HCT116 (cell line): ENCODE data around the gene HMCN2. TPM values are rescaled to one million over a fixed set of nuclear protein-coding genes. Genes with fewer than 3 reads are reported as not detected.

Source experiments
- ATAC-seq: fragments of 200-7000 bp; cut with Tn5 transposase; 2 replicates; pipeline ENCODE4 v1.9.1; 2020; ENCODE audit warnings: mild to moderate bottlenecking, moderate library complexity
- BruUV-seq: library from RNA; stranded (reverse); fragments of 400-500 nt; replicated peaks from 2 replicates; lab custom pipeline; 2021; lab: Mats Ljungman, UMichigan
- CTCF ChIA-PET: fragments of 300-600 bp; sonication (Branson Sonifier 250); formaldehyde crosslinking; loops from one replicate; lab custom pipeline; 2021; ENCODE audit warnings: antibody characterized with exemption; lab: Charles Lee
- POLR2A ChIA-PET: fragments of 300-600, 350-600 bp; sonication (Branson Sonifier 250); formaldehyde crosslinking; loops from one replicate; lab custom pipeline; 2021; ENCODE audit warnings: antibody characterized with exemption; lab: Charles Lee
- RAD21 ChIA-PET, 2 experiments: fragments of 300-600 bp; sonication (Branson Sonifier 250); formaldehyde crosslinking; loops; one replicate each; lab custom pipeline; 2023; ENCODE audit warnings: low total read pairs in 2 of 2; ENCODE audit not compliant: uncharacterized antibody in 2 of 2, unreplicated experiment in 2 of 2, low non-redundant PET in 1 of 2; lab: Charles Lee
- DNase-seq: peaks from one replicate; pipeline ENCODE4 v3.0.0-alpha.2; 2010; ENCODE audit warnings: low read depth, low spot score
- H2AFZ ChIP-seq: fragments of 200-600 bp; shearing (Covaris generic), sonication (generic); 2 replicates; pipeline ENCODE4 v1.6.1; 2017; ENCODE audit warnings: low read depth, mixed run types, mixed read lengths, antibody characterized with exemption, low read length; ENCODE audit not compliant: poor library complexity, severe bottlenecking
- H3K27ac ChIP-seq: 2 replicates; pipeline ENCODE4 v1.5.1; 2012; ENCODE audit warnings: low read depth, low read length
- H3K27me3 ChIP-seq: fragments of 200-600 bp; sonication (generic); 2 replicates; pipeline ENCODE4 v1.6.1; 2016; ENCODE audit warnings: mixed run types, low read length, mixed read lengths; ENCODE audit not compliant: insufficient read depth
- H3K36me3 ChIP-seq, 2 experiments: fragments of 200-500 bp in 1 of 2; fragments of 200-600 bp in 1 of 2; sonication (Bioruptor generic) in 1 of 2; sonication (generic) in 1 of 2; 2 replicates each; pipeline versions ENCODE4 v1.5.1 to v1.6.1; 2014 to 2016; ENCODE audit warnings: low read length in 2 of 2, inconsistent platforms in 1 of 2, mixed read lengths in 1 of 2, mixed run types in 1 of 2; ENCODE audit not compliant: insufficient read depth in 2 of 2, control insufficient read depth in 1 of 2
- H3K4me1 ChIP-seq, 2 experiments: fragments of 200-600 bp in 1 of 2; sonication (generic) in 1 of 2; 2 replicates each; pipeline versions ENCODE4 v1.5.1 to v1.6.1; 2012 to 2017; ENCODE audit warnings: low read length in 2 of 2, inconsistent platforms in 1 of 2, mild to moderate bottlenecking in 1 of 2, mixed read lengths in 1 of 2, mixed run types in 1 of 2, moderate library complexity in 1 of 2; ENCODE audit not compliant: insufficient read depth in 2 of 2, control insufficient read depth in 1 of 2
- H3K4me2 ChIP-seq: fragments of 200-600 bp; sonication (generic); 2 replicates; pipeline ENCODE4 v1.6.1; 2017; ENCODE audit warnings: mixed run types, low read length, mixed read lengths
- H3K4me3 ChIP-seq, 2 experiments: fragments of 200-600 bp in 1 of 2; sonication (generic) in 1 of 2; replicated peaks in 1 of 2; 2 replicates each; pipeline ENCODE4 v1.5.1; 2011 to 2016; ENCODE audit warnings: low read length in 2 of 2, control low read depth in 1 of 2, low read depth in 1 of 2, mild to moderate bottlenecking in 1 of 2, mixed read lengths in 1 of 2, mixed run types in 1 of 2
- H3K79me2 ChIP-seq: fragments of 200-600 bp; sonication (generic); 2 replicates; pipeline ENCODE4 v1.6.1; 2017; ENCODE audit warnings: mild to moderate bottlenecking, mixed run types, low read length, moderate library complexity, mixed read lengths; ENCODE audit not compliant: insufficient read depth
- H3K9ac ChIP-seq: fragments of 200-600 bp; sonication (generic); 2 replicates; pipeline ENCODE4 v1.6.1; 2016; ENCODE audit warnings: low read length, mixed read lengths
- H3K9me2 ChIP-seq: fragments of 200-600 bp; sonication (generic), shearing (Covaris generic); 2 replicates; pipeline ENCODE4 v1.6.1; 2017; ENCODE audit warnings: mixed run types, mild to moderate bottlenecking, moderate library complexity; ENCODE audit not compliant: insufficient read depth
- H3K9me3 ChIP-seq, 2 experiments: fragments of 200-500 bp in 1 of 2; fragments of 200-600 bp in 1 of 2; sonication (Bioruptor generic) in 1 of 2; sonication (generic) in 1 of 2; 2 replicates each; pipeline ENCODE4 v1.6.1; 2014 to 2017; ENCODE audit warnings: low read length in 2 of 2, mixed read lengths in 2 of 2, inconsistent platforms in 1 of 2, low read depth in 1 of 2, mild to moderate bottlenecking in 1 of 2, mixed run types in 1 of 2, moderate library complexity in 1 of 2; ENCODE audit not compliant: control insufficient read depth in 1 of 2, insufficient read depth in 1 of 2
- H4K20me1 ChIP-seq: fragments of 200-600 bp; sonication (generic), shearing (Covaris generic); 2 replicates; pipeline ENCODE4 v1.6.1; 2017; ENCODE audit warnings: mixed run types, mild to moderate bottlenecking, moderate library complexity; ENCODE audit not compliant: insufficient read depth
- CBX3 ChIP-seq: IDR thresholded peaks from 2 replicates; pipeline ENCODE4 v1.6.1; 2012; ENCODE audit warnings: low read depth
- EZH2 ChIP-seq: fragments of 200-600 bp; sonication (generic); IDR thresholded peaks from 2 replicates; pipeline ENCODE4 v1.6.1; 2017; ENCODE audit warnings: antibody characterized with exemption, mixed run types
- JUND ChIP-seq: IDR thresholded peaks from 2 replicates; pipeline ENCODE4 v1.6.1; 2012
- POLR2A ChIP-seq: IDR thresholded peaks from 2 replicates; pipeline ENCODE4 v1.7.0; 2011; ENCODE audit warnings: borderline replicate concordance; ENCODE audit not compliant: insufficient read depth, insufficient read length; ENCODE audit errors: extremely low read depth
- SP1 ChIP-seq: IDR thresholded peaks from 2 replicates; pipeline ENCODE4 v1.6.1; 2012; ENCODE audit warnings: low read depth
- SRF ChIP-seq: IDR thresholded peaks from 2 replicates; pipeline ENCODE4 v1.6.1; 2012; ENCODE audit warnings: low read depth
- YY1 ChIP-seq: IDR thresholded peaks from 2 replicates; pipeline ENCODE4 v1.6.1; 2011; ENCODE audit warnings: low read length, low read depth, moderate library complexity, mild to moderate bottlenecking; ENCODE audit not compliant: insufficient replicate concordance; ENCODE audit errors: extremely low read depth
- intact Hi-C: fragments of 100-400 bp; cut with micrococcal nuclease; formaldehyde crosslinking; loops from 2 replicates; pipeline ENCODE4 v1.10.0; 2022
- total RNA-seq: library from RNA; stranded (reverse); gene quantifications from one replicate; pipeline ENCODE4 v1.2.1, GENCODE V29; 2021; ENCODE audit not compliant: unreplicated experiment
- TF ChIP-seq, protein P1 (sequence below): IDR thresholded peaks from 2 replicates; pipeline ENCODE4 v1.6.1; 2012
- TF ChIP-seq, protein P2 (sequence below): IDR thresholded peaks from 2 replicates; pipeline ENCODE4 v1.6.1; 2011; ENCODE audit warnings: mild to moderate bottlenecking, low read length, moderate library complexity; ENCODE audit not compliant: insufficient replicate concordance; ENCODE audit errors: extremely low read depth
- TF ChIP-seq, protein P3 (sequence below), 3 experiments: fragments of 200-600 bp in 1 of 3; sonication (generic) in 1 of 3; IDR thresholded peaks in 2 of 3; conservative IDR thresholded peaks in 1 of 3; 2 replicates each; pipeline ENCODE4 v1.5.1; 2012 to 2017; ENCODE audit warnings: low read depth in 2 of 3, low read length in 2 of 3, antibody characterized with exemption in 1 of 3, borderline replicate concordance in 1 of 3, control low read depth in 1 of 3, mild to moderate bottlenecking in 1 of 3, mixed read lengths in 1 of 3, mixed run types in 1 of 3, moderate library complexity in 1 of 3; ENCODE audit not compliant: insufficient read depth in 1 of 3
- TF ChIP-seq, protein P4 (sequence below): IDR thresholded peaks from 2 replicates; pipeline ENCODE4 v1.6.1; 2012; ENCODE audit warnings: low read depth

HMCN2 gene
- total RNA-seq, 1 experiment from 2014 or later = 0.22 TPM

DNA sequence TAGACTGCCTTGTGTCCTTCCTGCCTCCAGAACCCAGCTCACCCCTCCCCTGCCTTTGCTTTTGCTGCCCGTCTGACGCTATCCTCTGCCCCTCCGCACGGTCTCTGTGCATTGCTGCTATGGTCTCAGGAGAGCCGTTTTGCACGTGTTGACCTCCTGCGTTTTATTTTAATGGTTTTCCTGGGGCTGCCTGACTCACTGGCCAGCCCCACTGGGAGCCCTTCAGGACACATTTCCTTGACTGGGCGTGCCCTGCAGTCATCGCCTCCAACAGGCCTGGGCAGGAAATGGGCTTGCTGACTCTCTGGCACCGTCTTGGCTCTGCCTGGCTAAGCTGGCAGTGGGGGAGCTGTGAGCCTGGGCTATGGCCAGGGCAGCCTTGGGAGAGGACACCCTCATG is 161.3 kb downstream of the HMCN2 start:
- Histone ChIP-seq H3K4me1 (peaks cover 13 to 19% of the 10 kb centered on the region in 2 experiments), H4K20me1 (no peaks in the 10 kb centered on the region), H3K27ac (peak overlapping the region; percentile 13; the same call in 1 of the 2 replicates), H3K9me3 (no peaks in the 10 kb centered on the region), H3K79me2 (no peaks in the 10 kb centered on the region), H3K27me3 (no peaks in the 10 kb centered on the region), H3K36me3 (no peaks in the 10 kb centered on the region), H3K9ac (0 out of 2 replicates have a peak overlapping the region, but pooled peaks have one; percentile 16), H3K9me2 (no peaks in the 10 kb centered on the region), H2AFZ (peak overlapping the region; percentile 41), H3K4me3 (no peak overlapping the region), H3K4me2 (peak overlapping the region; percentile 54)
- DNase-seq (no peak), ATAC-seq (peak; percentile 94)
- ChIA-PET CTCF (no interaction called here), POLR2A (interaction anchor here (0.6 to 1.0 kb wide), 2 partner anchors 21 to 77 kb away, joined by 3 to 7 read pairs; no protein-coding TSS in a partner anchor), RAD21 (interaction anchor here (0.5 to 0.6 kb wide), 2 partner anchors 34 to 45 kb away, joined by 3 to 6 read pairs; no protein-coding TSS in a partner anchor)
- TF ChIP-seq, protein P1, sequence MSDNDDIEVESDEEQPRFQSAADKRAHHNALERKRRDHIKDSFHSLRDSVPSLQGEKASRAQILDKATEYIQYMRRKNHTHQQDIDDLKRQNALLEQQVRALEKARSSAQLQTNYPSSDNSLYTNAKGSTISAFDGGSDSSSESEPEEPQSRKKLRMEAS = peak; percentile 86; the same call in 1 of the 2 replicates
- TF ChIP-seq YY1 (peak; percentile 29), SRF (no peak)
- no TSS peak for BruUV-seq
- intact Hi-C loops = no loop called here

DNA sequence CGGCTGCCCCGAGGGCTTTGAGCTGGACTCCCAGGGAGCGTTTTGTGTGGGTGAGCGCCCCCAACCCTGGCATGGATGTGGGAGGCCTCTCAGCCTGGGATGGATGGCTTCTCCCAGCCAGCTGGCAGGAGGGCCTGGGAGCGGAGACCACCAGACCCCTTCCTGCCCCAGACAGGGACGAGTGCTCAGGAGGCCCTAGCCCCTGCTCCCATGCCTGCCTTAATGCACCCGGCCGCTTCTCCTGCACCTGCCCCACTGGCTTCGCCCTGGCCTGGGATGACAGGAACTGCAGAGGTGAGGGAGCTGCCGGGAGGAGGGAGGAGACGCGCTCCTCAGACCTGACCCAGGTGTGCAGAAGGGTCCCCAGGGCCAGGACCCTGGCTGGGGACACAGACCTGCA is 161.8 kb downstream of the HMCN2 start:
- no peak for DNase-seq
- ChIA-PET RAD21 (interaction anchor here (0.5 to 0.6 kb wide), 2 partner anchors 33 to 46 kb away, joined by 3 to 6 read pairs; no protein-coding TSS in a partner anchor), POLR2A (interaction anchor here (0.6 to 1.0 kb wide), 2 partner anchors 21 to 77 kb away, joined by 3 to 7 read pairs; no protein-coding TSS in a partner anchor), CTCF (no interaction called here)
- H3K36me3 ChIP-seq = no peaks in the 10 kb centered on the region
- ATAC-seq = no peak
- H3K9me2 ChIP-seq = no peaks in the 10 kb centered on the region
- H3K27me3 ChIP-seq = no peaks in the 10 kb centered on the region
- peak overlapping the region; percentile 13; the same call in 1 of the 2 replicates for H3K27ac ChIP-seq
- no TSS peak for BruUV-seq
- peak overlapping the region; percentile 54 for H3K4me2 ChIP-seq
- 0 out of 2 replicates have a peak overlapping the region, but pooled peaks have one; percentile 16 for H3K9ac ChIP-seq
- H3K4me1 ChIP-seq = peaks cover 13 to 19% of the 10 kb centered on the region in 2 experiments
- H2AFZ ChIP-seq = peak overlapping the region; percentile 41
- intact Hi-C loops = no loop called here
- no peaks in the 10 kb centered on the region for H3K9me3 ChIP-seq
- H4K20me1 ChIP-seq = no peaks in the 10 kb centered on the region
- H3K4me3 ChIP-seq = no peak overlapping the region
- no peaks in the 10 kb centered on the region for H3K79me2 ChIP-seq
- no peak for TF ChIP-seq SP1
- TF ChIP-seq, protein P2, sequence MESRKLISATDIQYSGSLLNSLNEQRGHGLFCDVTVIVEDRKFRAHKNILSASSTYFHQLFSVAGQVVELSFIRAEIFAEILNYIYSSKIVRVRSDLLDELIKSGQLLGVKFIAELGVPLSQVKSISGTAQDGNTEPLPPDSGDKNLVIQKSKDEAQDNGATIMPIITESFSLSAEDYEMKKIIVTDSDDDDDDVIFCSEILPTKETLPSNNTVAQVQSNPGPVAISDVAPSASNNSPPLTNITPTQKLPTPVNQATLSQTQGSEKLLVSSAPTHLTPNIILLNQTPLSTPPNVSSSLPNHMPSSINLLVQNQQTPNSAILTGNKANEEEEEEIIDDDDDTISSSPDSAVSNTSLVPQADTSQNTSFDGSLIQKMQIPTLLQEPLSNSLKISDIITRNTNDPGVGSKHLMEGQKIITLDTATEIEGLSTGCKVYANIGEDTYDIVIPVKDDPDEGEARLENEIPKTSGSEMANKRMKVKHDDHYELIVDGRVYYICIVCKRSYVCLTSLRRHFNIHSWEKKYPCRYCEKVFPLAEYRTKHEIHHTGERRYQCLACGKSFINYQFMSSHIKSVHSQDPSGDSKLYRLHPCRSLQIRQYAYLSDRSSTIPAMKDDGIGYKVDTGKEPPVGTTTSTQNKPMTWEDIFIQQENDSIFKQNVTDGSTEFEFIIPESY = no peak
- TF ChIP-seq POLR2A = no peak
- TF ChIP-seq, protein P3, sequence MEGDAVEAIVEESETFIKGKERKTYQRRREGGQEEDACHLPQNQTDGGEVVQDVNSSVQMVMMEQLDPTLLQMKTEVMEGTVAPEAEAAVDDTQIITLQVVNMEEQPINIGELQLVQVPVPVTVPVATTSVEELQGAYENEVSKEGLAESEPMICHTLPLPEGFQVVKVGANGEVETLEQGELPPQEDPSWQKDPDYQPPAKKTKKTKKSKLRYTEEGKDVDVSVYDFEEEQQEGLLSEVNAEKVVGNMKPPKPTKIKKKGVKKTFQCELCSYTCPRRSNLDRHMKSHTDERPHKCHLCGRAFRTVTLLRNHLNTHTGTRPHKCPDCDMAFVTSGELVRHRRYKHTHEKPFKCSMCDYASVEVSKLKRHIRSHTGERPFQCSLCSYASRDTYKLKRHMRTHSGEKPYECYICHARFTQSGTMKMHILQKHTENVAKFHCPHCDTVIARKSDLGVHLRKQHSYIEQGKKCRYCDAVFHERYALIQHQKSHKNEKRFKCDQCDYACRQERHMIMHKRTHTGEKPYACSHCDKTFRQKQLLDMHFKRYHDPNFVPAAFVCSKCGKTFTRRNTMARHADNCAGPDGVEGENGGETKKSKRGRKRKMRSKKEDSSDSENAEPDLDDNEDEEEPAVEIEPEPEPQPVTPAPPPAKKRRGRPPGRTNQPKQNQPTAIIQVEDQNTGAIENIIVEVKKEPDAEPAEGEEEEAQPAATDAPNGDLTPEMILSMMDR (IDR thresholded peaks at IDR 0.05 in 2 of 3, conservative IDR thresholded peaks at IDR 0.05 in 1 of 3; ENCODE audit: borderline replicate concordance in 1 of 3, insufficient read depth in 1 of 3, low read depth in 2 of 3, low read length in 2 of 3) = no peak
- TF ChIP-seq, protein P4, sequence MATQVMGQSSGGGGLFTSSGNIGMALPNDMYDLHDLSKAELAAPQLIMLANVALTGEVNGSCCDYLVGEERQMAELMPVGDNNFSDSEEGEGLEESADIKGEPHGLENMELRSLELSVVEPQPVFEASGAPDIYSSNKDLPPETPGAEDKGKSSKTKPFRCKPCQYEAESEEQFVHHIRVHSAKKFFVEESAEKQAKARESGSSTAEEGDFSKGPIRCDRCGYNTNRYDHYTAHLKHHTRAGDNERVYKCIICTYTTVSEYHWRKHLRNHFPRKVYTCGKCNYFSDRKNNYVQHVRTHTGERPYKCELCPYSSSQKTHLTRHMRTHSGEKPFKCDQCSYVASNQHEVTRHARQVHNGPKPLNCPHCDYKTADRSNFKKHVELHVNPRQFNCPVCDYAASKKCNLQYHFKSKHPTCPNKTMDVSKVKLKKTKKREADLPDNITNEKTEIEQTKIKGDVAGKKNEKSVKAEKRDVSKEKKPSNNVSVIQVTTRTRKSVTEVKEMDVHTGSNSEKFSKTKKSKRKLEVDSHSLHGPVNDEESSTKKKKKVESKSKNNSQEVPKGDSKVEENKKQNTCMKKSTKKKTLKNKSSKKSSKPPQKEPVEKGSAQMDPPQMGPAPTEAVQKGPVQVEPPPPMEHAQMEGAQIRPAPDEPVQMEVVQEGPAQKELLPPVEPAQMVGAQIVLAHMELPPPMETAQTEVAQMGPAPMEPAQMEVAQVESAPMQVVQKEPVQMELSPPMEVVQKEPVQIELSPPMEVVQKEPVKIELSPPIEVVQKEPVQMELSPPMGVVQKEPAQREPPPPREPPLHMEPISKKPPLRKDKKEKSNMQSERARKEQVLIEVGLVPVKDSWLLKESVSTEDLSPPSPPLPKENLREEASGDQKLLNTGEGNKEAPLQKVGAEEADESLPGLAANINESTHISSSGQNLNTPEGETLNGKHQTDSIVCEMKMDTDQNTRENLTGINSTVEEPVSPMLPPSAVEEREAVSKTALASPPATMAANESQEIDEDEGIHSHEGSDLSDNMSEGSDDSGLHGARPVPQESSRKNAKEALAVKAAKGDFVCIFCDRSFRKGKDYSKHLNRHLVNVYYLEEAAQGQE = no peak
- TF ChIP-seq JUND = no peak
- TF ChIP-seq CBX3 = no peak
- TF ChIP-seq EZH2 = no peak
